IPS-NIHi11 (cell line): ENCODE measurements around the gene OGFR.

Experiments
- DNase-seq: peaks from one replicate; pipeline ENCODE4 v3.0.0; 2012; ENCODE audit warnings: mixed read lengths, low spot score

OGFR gene

DNA sequence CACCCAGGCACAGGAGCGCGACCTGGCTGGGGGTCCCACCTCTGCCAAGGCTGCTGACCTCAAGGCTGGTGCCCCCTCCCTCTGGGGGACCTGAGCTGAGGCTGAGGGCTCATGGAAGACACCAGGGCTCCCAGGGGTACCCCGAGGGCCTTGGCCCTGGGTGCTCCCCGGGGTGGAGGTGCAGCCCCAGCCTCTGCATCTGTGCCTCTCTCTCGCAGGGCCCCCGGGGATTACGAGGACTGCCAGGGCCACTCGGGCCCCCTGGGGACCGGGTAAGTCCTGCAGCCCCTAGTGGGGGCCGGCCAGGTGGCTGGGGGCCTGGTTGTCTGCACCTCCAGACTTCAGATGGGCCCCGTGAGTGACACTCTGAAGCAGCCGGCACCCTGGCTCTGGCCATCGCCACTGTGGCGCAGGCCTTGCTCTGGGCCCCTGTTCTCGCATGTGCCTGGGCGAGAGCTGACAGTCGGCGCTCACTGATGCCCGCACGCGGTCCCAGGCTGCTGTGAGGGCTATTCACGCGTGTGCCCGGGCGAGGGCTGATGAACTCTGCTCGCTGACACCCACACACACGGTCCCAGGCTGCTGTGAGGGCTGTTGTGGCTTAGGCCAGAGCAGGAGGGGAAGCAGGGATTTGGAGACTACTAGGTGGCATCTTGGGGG is 21.5 kb downstream of the OGFR start:
- no peak for DNase-seq

DNA sequence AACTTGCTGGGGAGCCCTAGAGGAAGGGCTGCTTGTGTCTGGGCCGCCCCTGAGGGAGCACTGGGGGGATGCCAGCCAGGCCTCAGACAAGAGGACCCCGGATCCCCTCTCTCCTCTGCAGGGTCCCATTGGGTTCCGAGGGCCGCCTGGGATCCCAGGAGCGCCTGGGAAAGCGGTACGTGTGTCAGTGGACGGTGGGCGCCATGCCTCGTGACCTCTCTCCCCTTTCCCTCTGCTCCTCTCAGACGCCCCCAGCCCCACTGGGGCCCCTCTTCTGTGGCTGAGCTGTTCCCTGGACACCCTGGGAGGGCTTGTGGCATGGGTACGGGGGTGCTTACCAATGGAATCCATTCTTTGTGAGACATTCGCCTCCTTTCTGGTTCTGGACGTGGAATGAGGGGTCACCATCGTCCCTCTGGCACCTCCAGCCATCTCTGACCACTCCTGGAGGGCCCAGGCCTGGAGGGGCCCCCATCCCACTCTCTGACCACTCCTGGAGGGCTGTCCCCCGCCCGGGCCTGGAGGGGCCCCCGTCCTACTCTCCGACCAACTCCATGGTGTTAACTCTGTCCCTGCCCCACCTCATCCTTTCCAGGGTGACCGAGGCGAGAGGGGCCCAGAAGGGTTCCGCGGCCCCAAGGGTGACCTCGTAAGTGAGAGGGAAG is 22.1 kb downstream of the OGFR start:
- DNase-seq: no peak

DNA sequence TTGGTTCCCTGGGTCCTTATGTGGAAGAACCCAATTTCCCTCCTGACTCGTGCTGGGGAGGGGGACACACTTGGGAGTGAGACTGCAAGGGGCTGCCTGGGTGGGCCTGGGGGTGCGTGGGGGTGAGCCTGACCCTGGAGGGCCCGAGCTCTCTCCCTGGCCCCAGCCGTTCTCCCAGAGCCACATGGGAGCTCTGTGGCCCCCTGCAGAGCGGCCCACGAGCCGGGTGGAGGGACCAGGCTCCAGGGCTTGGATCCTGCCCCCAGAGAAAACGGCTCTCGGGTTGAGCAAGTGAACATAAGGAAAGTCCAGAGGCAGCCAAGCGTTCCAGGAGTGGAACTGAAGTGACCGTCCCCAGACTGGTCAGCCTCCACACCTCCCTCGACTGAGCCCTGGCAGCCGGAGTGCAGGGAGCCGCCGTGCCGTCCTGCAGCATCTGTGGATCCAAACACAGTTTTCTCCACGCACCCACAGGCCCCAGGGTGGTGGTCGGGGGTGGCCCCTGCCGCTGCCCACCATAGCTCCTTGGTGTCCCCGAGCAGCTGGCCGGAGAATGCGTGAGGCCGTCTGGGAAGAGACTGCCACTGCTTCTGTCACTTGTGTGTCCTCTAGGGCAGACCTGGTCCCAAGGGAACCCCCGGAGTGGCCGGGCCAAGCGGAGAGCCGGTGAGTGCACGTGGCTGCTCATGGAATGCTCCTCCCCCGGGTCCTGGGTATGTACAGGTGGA is 22.8 kb downstream of the OGFR start:
- no peak for DNase-seq

DNA sequence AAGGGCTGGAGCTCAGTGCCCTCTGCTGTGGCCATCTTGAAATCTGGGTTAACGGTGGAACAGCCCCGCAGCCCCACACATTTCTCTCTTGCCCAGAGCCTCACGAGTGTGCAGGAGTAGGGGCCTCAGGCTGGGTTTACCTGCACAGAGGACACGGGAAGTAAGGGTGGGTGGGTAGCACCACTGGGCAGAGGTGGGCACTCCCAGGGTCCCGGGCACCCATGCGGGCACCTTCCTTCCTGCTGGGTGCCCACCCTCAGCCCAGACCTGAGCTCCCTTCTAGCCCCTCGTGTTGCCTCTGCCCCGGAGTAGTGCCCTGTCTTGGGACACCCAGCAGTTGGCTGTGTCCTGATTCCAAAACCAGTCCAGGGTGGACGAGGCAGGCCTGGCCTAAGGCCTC is 23.4 kb downstream of the OGFR start:
- DNase-seq: no peak

DNA sequence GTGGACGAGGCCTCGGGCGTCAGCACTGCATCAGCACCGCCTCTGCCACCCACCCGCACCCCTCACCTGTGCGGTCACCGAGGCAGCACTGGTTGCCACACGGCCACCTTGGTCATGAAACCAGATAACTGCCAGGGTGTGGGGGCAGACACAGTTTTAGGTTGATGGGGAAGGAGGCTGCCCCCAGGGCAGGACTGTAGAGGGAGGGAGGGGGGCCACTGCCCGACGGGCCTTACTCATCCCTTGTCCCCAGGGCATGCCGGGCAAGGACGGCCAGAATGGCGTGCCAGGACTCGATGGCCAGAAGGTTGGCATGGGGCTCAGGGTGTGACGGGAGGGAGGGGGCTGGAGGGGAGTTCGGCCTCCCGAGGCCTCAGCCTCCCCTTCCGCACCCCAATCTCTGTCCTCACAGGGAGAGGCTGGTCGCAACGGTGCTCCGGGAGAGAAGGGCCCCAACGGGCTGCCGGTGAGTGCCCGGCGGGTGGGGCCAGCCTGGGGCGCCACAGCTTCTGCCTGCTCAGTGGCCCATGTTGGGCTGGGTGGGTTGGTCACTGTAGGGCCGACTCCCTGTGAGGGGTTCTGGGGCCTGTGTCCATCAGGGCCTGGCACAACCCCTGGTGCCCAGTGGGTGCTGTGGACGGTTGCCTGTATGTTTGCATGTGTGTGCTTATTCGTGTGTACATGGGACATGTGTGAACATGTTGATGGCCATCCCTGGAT is 24.0 kb downstream of the OGFR start:
- no peak for DNase-seq

DNA sequence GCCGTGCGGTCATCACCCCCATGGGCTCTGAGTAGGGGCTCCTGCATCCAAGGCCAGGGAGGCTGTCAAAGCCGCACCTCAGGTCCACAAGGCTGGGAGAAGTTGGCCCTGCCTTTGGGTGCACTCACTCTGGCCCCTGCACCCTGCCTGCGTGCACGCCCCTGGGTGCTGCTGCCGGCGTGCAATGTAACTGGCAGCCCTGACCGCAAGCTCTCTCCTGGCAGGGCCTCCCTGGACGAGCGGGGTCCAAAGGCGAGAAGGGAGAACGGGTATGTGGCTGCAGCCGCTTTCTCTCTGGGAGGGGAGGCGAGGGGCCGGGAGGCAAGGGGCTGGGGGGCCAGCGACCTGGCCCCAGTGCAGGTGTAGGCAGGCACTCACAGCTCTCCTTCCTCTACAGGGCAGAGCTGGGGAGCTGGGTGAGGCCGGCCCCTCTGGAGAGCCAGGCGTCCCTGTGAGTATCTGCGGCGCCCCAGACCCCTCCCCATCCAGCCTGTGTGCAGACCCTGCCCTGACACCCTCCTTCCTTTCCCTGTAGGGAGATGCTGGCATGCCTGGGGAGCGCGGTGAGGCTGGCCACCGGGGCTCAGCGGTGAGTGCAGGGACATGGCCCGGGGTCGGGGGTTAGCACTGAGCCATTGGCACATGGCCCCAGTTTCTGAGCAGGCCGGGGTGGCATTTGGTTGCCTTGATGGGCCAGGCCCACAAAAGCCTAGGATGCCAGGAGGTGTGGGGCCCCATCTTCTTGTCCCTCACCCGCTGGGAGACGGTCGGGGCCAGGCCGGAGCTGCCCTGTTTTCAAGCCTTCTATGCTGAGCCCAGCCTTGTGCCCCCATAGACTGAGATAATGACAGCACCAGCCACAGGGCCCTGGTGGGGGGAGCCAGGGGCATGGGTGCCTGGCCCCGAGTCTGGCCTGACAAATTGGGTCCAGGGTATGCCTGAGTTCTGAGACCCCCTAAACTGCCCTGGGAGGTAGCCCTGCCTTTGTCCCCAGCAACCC is 24.9 kb downstream of the OGFR start:
- DNase-seq: no peak

DNA sequence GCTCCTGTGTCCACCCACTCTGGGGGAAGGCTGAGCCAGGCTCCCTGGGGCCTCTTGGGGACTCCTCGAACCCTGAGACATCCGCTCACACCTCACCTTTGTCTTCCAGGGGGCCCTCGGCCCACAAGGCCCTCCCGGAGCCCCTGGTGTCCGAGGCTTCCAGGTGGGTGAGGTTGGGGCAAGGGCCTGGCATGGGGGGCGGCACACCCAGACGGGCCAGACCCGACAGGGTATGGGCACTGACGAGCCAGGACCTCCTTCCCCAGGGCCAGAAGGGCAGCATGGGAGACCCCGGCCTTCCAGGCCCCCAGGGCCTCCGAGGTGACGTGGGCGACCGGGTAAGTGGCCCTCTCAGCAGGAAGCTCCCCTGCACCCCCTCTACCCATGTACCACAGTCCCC is 25.6 kb downstream of the OGFR start:
- DNase-seq: no peak

DNA sequence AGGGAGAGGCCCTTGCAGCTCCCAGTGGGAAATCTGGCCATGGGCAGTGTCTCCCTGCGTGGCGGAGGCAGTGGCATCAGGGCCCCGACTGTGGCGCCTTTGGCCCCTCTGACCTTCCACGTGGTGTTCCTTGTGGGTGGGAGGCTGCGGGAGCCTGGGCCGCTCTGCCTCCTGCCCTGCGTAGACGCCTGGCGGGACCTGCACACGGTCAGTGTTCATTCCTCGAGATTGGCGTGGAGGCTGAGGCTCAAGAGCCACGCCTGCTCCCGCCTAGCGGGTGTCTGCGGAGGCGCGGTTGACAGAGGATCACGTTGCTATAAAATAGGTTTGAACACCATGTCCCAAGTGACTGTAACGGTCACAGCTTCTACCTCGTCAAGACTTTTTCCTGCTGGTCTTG is 26.2 kb downstream of the OGFR start:
- no peak for DNase-seq

DNA sequence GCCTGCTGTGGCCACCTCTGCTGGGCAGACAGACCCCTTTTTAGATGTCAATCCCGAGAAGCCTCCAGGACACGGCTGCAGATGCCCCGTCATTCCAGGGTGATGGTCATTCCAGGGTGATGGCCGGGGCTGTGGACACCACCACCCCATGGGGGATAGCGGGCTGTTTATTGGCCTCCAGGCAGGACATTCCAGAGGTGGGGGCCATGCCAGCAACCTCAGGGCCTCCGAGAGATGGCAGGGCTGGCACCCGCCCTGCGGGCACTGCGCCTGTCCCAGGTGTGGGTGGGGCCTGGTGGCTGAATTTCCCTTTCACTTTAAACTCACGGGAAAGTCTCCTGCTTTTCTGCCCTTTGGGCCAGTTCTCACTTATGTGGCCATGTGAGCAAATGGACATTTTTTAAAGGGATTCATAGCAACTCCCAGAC is 26.7 kb downstream of the OGFR start:
- DNase-seq: no peak

DNA sequence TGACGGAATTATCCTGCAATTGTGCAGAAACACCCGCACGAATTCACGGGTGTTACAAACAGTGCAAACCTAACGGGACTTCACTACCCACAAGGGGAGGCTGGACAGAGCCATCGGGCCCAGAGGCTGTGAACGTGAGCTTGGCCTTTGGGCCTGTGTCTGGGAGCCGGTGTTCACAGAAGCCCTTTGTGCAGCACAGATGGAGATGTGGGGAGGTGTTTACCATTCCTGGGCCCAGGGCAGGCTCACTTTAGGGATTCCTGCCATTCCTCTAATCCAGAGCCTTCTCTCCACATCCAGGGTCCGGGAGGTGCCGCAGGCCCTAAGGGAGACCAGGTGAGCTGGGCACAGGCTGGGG is 27.2 kb downstream of the OGFR start:
- no peak for DNase-seq

DNA sequence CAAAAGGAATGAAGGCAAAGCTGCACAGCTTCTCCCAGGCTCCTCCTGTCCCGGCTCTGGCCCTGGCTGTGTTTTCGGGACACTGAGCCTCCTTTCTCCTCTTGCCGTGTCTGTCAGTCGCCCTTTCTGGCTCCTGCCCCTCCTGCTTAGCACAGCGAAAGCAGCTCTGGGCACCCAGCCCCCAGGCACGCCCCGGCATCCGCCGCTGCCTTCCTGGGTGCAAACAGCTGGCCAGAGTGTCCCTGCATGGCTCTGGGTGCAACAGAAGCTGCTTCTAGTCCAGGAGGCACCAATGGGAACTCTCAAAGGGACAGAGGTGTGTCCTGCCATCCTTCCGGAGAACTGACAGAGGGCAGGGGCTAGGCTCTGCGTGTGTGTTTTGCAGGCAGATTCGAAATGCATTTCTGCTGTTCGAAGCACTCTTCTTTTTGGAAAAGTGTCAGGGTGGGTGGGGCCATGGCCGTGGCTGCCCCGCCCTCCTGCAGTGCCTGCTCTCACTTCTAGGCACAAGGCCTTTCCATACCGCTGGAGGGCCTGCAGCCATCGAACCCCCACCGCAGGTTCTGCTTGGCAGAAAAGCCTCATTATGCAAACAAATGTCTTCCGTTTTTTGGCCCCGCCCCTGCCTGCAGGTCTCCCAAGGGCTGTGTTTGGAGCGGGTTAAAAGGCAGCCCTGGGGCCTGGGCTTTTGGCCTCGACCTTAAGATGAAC is 27.7 kb downstream of the OGFR start:
- DNase-seq: no peak

DNA sequence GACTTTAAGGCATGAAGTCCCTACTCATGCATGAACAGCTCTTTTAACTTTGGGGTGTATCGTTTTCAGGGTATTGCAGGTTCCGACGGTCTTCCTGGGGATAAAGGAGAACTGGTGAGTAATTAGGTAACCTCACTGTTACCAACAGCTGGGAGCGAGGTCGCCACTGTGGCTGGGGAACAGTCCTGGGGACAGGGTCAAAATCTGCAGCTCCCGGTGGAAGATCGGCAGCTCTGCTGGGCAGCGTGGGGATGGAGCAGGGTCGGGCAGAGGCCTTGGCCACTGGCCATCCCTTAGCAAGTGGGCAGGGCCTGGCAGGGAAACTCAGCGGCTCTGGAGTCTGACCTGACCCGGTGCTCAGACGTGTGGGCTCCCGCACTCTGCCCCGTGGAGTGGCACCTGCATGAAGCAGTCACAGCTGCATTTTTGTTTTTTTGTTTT is 28.3 kb downstream of the OGFR start:
- DNase-seq: no peak

DNA sequence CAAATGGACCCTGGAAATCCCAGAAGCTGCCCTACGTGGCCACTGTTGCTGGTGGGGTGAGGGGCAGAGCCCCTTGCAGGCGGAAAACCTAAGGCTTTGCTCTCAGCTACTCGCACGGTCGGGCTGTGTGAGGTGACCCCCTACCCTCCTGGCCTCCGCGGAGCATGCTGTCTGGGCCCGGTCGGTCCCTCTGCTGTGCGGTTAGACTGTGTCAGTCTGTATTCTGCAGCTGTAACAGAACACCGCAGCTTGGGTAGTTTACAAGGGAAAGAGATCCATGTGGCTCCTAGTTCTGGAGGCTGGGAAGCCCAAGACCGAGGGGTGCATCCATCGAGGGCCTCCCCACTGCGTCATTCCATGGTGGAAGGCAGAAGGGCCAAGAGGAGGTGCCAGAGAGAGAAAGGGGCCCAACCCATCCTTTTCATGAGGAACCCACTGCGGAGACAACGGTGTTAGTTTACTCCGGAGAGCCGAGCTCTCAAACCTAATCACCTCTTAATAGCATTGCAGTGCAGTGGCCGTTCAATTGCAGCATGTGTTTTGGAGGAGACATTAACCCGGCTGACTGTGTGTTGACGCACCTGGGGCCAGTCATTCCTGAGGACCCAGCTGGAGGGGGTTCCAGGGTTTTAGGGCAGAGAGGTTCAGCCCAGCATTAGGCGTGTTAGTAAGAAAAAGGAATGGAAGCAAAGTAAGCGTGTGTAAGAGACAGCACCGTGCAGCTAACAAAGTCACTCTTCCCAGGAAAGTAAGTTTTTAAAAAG is 30.5 kb downstream of the OGFR start:
- DNase-seq: no peak

DNA sequence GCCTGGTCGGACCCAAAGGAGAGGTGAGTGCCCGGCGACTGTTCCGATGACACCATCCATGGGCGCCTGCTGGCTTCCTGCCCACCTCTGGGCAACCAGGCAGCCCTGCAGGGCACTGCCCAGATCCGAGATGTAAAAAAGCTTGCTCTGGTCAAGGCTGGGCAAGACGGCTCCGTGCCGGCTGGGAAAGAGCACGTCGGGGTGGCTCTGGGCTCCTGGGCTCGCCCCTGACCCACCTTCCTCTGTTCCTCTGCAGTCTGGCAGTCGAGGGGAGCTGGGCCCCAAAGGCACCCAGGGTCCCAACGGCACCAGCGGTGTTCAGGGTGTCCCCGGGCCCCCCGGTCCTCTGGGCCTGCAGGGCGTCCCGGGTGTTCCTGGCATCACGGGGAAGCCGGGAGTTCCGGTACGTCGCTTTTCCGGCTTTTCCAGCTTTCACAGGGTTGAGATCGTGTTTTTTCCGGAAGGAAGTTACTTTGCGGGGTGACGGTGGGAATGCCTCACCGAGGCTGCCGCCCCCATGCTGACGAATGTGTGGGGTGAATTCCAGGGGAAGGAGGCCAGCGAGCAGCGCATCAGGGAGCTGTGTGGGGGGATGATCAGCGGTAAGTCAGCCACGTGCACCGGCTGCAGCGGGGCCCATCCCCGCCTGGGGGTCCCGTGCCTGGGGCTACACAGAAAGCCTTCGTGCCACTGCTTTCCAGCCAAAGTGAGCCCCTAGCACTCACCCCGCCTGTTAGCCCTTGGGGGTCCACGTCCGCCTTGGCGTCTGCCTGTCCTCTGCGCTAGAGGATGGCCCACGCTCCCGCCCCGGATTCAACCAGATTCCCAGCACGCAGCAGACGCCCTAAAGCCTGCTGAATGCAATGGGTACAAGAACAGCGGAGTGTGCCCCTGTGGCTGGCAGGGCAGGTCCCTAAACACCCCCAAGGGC is 31.6 kb downstream of the OGFR start:
- DNase-seq: no peak

DNA sequence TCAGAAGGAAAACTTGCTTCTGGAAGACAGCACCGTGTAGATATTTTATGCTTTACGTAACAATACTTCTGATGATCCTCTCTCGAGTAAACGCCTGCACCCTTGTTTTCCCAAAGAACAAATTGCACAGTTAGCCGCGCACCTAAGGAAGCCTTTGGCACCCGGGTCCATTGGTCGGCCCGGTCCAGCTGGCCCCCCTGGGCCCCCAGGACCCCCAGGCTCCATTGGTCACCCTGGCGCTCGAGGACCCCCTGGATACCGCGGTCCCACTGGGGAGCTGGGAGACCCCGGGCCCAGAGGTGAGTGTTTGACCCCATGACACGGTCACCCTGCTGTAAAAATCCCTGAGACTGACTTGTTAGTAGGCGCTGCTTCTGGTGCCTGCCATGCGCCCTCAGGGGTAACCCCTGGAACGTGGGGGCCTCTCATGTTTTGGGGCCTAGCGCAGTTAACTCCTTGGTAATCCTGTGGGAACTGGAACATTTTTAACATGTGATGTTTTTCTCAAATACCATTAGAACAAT is 32.4 kb downstream of the OGFR start:
- no peak for DNase-seq

DNA sequence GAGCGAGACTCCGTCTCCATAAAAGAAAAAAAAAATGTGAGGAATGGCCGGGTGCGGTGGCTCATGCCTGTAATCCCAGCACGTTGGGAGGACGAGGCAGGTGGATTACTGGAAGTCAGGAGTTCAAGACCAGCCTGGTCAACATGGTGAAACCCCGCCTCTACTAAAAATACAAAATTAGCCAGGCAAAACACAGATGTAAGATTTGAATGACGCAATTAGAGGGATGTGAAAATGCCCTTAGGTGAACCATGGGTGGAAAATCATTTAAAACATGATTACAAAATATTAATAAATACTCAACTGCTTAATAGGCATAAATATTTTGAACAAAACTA is 33.1 kb downstream of the OGFR start:
- DNase-seq: no peak

DNA sequence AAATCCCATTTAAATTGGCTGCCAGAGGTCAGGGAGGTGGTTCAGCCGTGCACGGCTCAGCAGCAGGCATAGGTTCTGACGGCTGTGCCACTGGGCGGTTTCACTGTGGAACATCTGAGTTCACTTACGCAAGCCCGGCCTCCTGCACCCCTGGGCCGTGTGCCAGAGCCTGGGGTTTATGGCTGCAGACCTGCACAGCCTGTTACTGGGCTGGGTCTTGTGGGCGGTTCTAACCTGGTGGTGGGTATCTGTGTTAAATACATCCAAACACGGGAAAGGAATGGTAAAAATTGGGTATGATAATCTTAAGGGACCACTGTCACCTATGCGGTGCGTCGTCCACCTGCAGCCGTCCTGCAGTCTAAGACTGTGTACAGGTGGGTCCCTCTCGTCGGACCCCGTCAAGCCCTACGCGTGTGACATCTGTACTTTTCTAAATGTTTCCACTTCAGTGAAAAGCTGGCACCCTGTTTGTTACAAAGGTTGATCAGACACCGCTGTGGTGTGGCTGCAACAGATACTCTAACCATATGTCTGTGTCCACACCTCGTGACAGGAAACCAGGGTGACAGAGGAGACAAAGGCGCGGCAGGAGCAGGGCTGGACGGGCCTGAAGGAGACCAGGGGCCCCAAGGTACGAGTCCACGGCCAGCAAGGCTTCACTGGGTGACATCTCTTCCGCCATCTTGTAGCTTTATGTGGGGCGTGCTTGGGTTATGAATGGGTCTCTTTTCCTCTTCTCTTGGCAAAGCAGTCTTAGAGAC is 33.7 kb downstream of the OGFR start:
- DNase-seq: no peak

DNA sequence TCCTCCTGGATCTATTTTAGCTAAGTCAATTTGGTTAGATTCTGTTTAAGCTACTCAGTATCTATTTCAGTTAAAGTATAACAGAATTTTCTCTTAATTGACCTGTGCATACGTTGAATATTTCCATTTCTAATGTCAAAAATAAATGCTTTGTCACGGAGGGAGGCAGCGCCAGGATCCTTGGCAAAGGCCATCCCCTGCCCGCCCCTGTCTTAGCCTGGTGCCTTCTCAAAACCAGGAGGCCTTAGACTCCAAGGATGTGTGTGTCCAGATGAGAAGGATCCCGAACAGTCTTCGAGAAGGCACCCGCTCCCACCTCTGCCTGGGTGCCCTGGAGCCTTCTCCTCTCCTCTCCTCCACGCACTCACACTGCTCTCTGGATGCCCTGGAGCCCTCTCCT is 34.6 kb downstream of the OGFR start:
- DNase-seq: no peak
